Measurements from ENCODE around the gene BCL7A. TPM values are rescaled to one million over a fixed set of nuclear protein-coding genes. Genes with fewer than 3 reads are reported as not detected.
"Not testable (repeated sequence)": the region's sequence is repeated elsewhere in the genome, so short reads cannot be mapped to it uniquely, and the experiment has no call there.

BCL7A gene
- total and polyA plus RNA-seq, 4 donors = 1.1 to 6.3 (median 4.5) TPM

- H3K4me1 ChIP-seq (ENCODE audit: control insufficient read depth in 1 of 2, insufficient read depth in 2 of 2, low read length in 2 of 2) = no peaks in the 10 kb centered on the region
- 88 to 89% methylated on average over 27 of the region's 27 CpGs for WGBS, 2 donors
- DNase-seq = no peak
- intact Hi-C loops (cut with DNase I) = loop anchor here (1.0 to 5.0 kb wide), 3 partner anchors 68 to 138 kb away; partner anchors contain the start of gene CFAP251 (in 1 of the 2)
- H3K27me3 ChIP-seq (ENCODE audit: control insufficient read depth in 1 of 2, insufficient read depth in 2 of 2, low read length in 1 of 2) = no peaks in the 10 kb centered on the region
- H3K9me3 ChIP-seq (ENCODE audit: control insufficient read depth, low read length) = no peaks in the 10 kb centered on the region
- no peak for ATAC-seq (ENCODE audit: low FRiP score)
- H3K27ac ChIP-seq (ENCODE audit: low read depth in 1 of 2, low read length in 2 of 2) = no peak overlapping the region
- no peak overlapping the region for H3K4me3 ChIP-seq (ENCODE audit: low read length in 2 of 2)
- no peaks in the 10 kb centered on the region for H3K36me3 ChIP-seq (ENCODE audit: control insufficient read depth in 1 of 2, insufficient read depth in 2 of 2, low read length in 1 of 2)
Observed at GRCh38 chr12:122054842-122055520, 33.3 kb downstream of the BCL7A start.

- ATAC-seq (ENCODE audit: low FRiP score); intact Hi-C loops (cut with DNase I); DNase-seq; H3K4me1 ChIP-seq (ENCODE audit: control insufficient read depth in 1 of 2, insufficient read depth in 2 of 2, low read length in 2 of 2); H3K4me3 ChIP-seq (ENCODE audit: low read length in 2 of 2); H3K27ac ChIP-seq (ENCODE audit: low read depth in 1 of 2, low read length in 2 of 2); H3K36me3 ChIP-seq (ENCODE audit: control insufficient read depth in 1 of 2, insufficient read depth in 2 of 2, low read length in 1 of 2); H3K27me3 ChIP-seq (ENCODE audit: control insufficient read depth in 1 of 2, insufficient read depth in 2 of 2, low read length in 1 of 2); H3K9me3 ChIP-seq (ENCODE audit: control insufficient read depth, low read length): not testable (repeated sequence)
- 94 to 95% methylated on average over 7 of the region's 7 CpGs for WGBS, 2 donors
Observed at GRCh38 chr12:122056406-122056805, 34.7 kb downstream of the BCL7A start.

GRCh38 chr12:122057007-122057735 is 35.5 kb downstream of the BCL7A start:
- no peaks in the 10 kb centered on the region for H3K4me1 ChIP-seq (ENCODE audit: control insufficient read depth in 1 of 2, insufficient read depth in 2 of 2, low read length in 2 of 2)
- intact Hi-C loops (cut with DNase I) = no loop called here

GRCh38 chr12:122057769-122058168 is 36.1 kb downstream of the BCL7A start:
- no peaks in the 10 kb centered on the region for H3K4me1 ChIP-seq (ENCODE audit: control insufficient read depth in 1 of 2, insufficient read depth in 2 of 2, low read length in 2 of 2)
- peaks cover 0 to 2% of the 10 kb centered on the region in 2 donors for H3K36me3 ChIP-seq (ENCODE audit: control insufficient read depth in 1 of 2, insufficient read depth in 2 of 2, low read length in 1 of 2)
- no peak overlapping the region for H3K27ac ChIP-seq (ENCODE audit: low read depth in 1 of 2, low read length in 2 of 2)
- H3K9me3 ChIP-seq (ENCODE audit: control insufficient read depth, low read length) = no peaks in the 10 kb centered on the region
- DNase-seq (no peak), ATAC-seq (ENCODE audit: low FRiP score) (no peak)
- intact Hi-C loops (cut with DNase I) = no loop called here
- 84 to 95% methylated on average over 3 of the region's 3 CpGs for WGBS, 2 donors
- no peak overlapping the region for H3K4me3 ChIP-seq (ENCODE audit: low read length in 2 of 2)
- no peaks in the 10 kb centered on the region for H3K27me3 ChIP-seq (ENCODE audit: control insufficient read depth in 1 of 2, insufficient read depth in 2 of 2, low read length in 1 of 2)

More at GRCh38 chr12:122057007-122057735, 35.5 kb downstream of the BCL7A start:
- H3K36me3 ChIP-seq (ENCODE audit: control insufficient read depth in 1 of 2, insufficient read depth in 2 of 2, low read length in 1 of 2) = peaks cover 0 to 2% of the 10 kb centered on the region in 2 donors
- H3K9me3 ChIP-seq (ENCODE audit: control insufficient read depth, low read length) = no peaks in the 10 kb centered on the region
- WGBS, 2 donors = 88 to 90% methylated on average over 10 to 11 of the region's 11 CpGs
- ATAC-seq (ENCODE audit: low FRiP score) (no peak), DNase-seq (no peak)
- H3K27ac ChIP-seq (ENCODE audit: low read depth in 1 of 2, low read length in 2 of 2) = no peak overlapping the region
- H3K27me3 ChIP-seq (ENCODE audit: control insufficient read depth in 1 of 2, insufficient read depth in 2 of 2, low read length in 1 of 2) = no peaks in the 10 kb centered on the region
- H3K4me3 ChIP-seq (ENCODE audit: low read length in 2 of 2) = no peak overlapping the region

- no peak overlapping the region for H3K4me3 ChIP-seq (ENCODE audit: low read length in 2 of 2)
- ATAC-seq (ENCODE audit: low FRiP score) = no peak
- no peak overlapping the region for H3K27ac ChIP-seq (ENCODE audit: low read depth in 1 of 2, low read length in 2 of 2)
- intact Hi-C loops (cut with DNase I) = no loop called here
- 93 to 95% methylated on average over 11 of the region's 11 CpGs for WGBS, 2 donors
- H3K36me3 ChIP-seq (ENCODE audit: control insufficient read depth in 1 of 2, insufficient read depth in 2 of 2, low read length in 1 of 2) = peaks cover 0 to 2% of the 10 kb centered on the region in 2 donors
- no peak for DNase-seq
- no peaks in the 10 kb centered on the region for H3K27me3 ChIP-seq (ENCODE audit: control insufficient read depth in 1 of 2, insufficient read depth in 2 of 2, low read length in 1 of 2)
- no peaks in the 10 kb centered on the region for H3K4me1 ChIP-seq (ENCODE audit: control insufficient read depth in 1 of 2, insufficient read depth in 2 of 2, low read length in 2 of 2)
- H3K9me3 ChIP-seq (ENCODE audit: control insufficient read depth, low read length) = no peaks in the 10 kb centered on the region
Observed at GRCh38 chr12:122058549-122059149, 37.0 kb downstream of the BCL7A start.

- Histone ChIP-seq H3K4me3 (ENCODE audit: low read length in 2 of 2) (no peak overlapping the region), H3K9me3 (ENCODE audit: control insufficient read depth, low read length) (no peaks in the 10 kb centered on the region), H3K27me3 (ENCODE audit: control insufficient read depth in 1 of 2, insufficient read depth in 2 of 2, low read length in 1 of 2) (no peaks in the 10 kb centered on the region), H3K27ac (ENCODE audit: low read depth in 1 of 2, low read length in 2 of 2) (no peak overlapping the region), H3K36me3 (ENCODE audit: control insufficient read depth in 1 of 2, insufficient read depth in 2 of 2, low read length in 1 of 2) (peaks cover 0 to 2% of the 10 kb centered on the region in 2 donors), H3K4me1 (ENCODE audit: control insufficient read depth in 1 of 2, insufficient read depth in 2 of 2, low read length in 2 of 2) (no peaks in the 10 kb centered on the region)
- no peak for ATAC-seq (ENCODE audit: low FRiP score)
- 91% methylated on average over 28 of the region's 28 CpGs for WGBS, 2 donors
- DNase-seq = no peak
- intact Hi-C loops (cut with DNase I) = no loop called here
Observed at GRCh38 chr12:122059203-122059960, 37.7 kb downstream of the BCL7A start.

GRCh38 chr12:122060081-122060501 is 38.4 kb downstream of the BCL7A start:
- Histone ChIP-seq H3K27me3 (ENCODE audit: control insufficient read depth in 1 of 2, insufficient read depth in 2 of 2, low read length in 1 of 2) (no peaks in the 10 kb centered on the region), H3K4me3 (ENCODE audit: low read length in 2 of 2) (no peak overlapping the region), H3K9me3 (ENCODE audit: control insufficient read depth, low read length) (no peaks in the 10 kb centered on the region), H3K27ac (ENCODE audit: low read depth in 1 of 2, low read length in 2 of 2) (no peak overlapping the region), H3K36me3 (ENCODE audit: control insufficient read depth in 1 of 2, insufficient read depth in 2 of 2, low read length in 1 of 2) (peaks cover 0 to 2% of the 10 kb centered on the region in 2 donors), H3K4me1 (ENCODE audit: control insufficient read depth in 1 of 2, insufficient read depth in 2 of 2, low read length in 2 of 2) (no peaks in the 10 kb centered on the region)
- ATAC-seq (ENCODE audit: low FRiP score) (no peak), DNase-seq (no peak)
- 84 to 88% methylated on average over 22 of the region's 22 CpGs for WGBS, 2 donors
- intact Hi-C loops (cut with DNase I) = no loop called here

- 89 to 92% methylated on average over 20 to 23 of the region's 23 CpGs for WGBS, 2 donors
- Histone ChIP-seq H3K27ac (ENCODE audit: low read depth in 1 of 2, low read length in 2 of 2) (no peak overlapping the region), H3K4me1 (ENCODE audit: control insufficient read depth in 1 of 2, insufficient read depth in 2 of 2, low read length in 2 of 2) (no peaks in the 10 kb centered on the region), H3K9me3 (ENCODE audit: control insufficient read depth, low read length) (no peaks in the 10 kb centered on the region), H3K36me3 (ENCODE audit: control insufficient read depth in 1 of 2, insufficient read depth in 2 of 2, low read length in 1 of 2) (peaks cover 0 to 2% of the 10 kb centered on the region in 2 donors), H3K27me3 (ENCODE audit: control insufficient read depth in 1 of 2, insufficient read depth in 2 of 2, low read length in 1 of 2) (no peaks in the 10 kb centered on the region), H3K4me3 (ENCODE audit: low read length in 2 of 2) (no peak overlapping the region)
- ATAC-seq (ENCODE audit: low FRiP score) = no peak
- DNase-seq = no peak
- intact Hi-C loops (cut with DNase I) = no loop called here
Observed at GRCh38 chr12:122061253-122061652, 39.6 kb downstream of the BCL7A start.
